OCI-LY1 (cell line): ENCODE measurements around the gene HEBP2.

Experiments
- EZH2 ChIP-seq: fragments of 200-600 bp; sonication (generic), shearing (Covaris generic); IDR thresholded peaks from 2 replicates; pipeline ENCODE4 v1.8.0; 2017; ENCODE audit warnings: borderline replicate concordance, mixed run types, mild to moderate bottlenecking, antibody characterized with exemption, low read length, moderate library complexity, mixed read lengths
- TF ChIP-seq, protein P1 (sequence below): fragments of 200-600 bp; sonication (generic), shearing (Covaris generic); IDR thresholded peaks from 2 replicates; pipeline ENCODE4 v1.5.1; 2017; ENCODE audit warnings: mild to moderate bottlenecking, antibody characterized with exemption, low read length, moderate library complexity, mixed read lengths

DNA sequence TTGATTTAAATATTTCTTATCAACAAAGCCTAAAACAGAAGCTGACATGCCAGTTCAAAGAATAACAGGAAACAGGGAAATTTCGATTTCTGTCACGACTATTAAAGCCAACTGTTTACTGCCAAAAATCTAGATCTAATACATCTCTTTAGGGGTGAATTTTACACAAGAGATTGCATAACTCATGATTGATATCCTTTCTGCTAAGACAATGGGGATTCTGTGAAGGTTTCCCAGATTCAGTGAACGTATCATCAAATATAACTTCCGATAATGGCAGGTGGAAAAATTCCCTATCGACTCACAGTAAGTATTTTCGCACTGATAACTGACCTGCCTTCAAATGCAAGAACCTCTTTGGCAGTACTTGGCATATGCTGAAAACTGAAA, 52.4 kb downstream of the HEBP2 start:
- TF ChIP-seq, protein P1, sequence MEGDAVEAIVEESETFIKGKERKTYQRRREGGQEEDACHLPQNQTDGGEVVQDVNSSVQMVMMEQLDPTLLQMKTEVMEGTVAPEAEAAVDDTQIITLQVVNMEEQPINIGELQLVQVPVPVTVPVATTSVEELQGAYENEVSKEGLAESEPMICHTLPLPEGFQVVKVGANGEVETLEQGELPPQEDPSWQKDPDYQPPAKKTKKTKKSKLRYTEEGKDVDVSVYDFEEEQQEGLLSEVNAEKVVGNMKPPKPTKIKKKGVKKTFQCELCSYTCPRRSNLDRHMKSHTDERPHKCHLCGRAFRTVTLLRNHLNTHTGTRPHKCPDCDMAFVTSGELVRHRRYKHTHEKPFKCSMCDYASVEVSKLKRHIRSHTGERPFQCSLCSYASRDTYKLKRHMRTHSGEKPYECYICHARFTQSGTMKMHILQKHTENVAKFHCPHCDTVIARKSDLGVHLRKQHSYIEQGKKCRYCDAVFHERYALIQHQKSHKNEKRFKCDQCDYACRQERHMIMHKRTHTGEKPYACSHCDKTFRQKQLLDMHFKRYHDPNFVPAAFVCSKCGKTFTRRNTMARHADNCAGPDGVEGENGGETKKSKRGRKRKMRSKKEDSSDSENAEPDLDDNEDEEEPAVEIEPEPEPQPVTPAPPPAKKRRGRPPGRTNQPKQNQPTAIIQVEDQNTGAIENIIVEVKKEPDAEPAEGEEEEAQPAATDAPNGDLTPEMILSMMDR, result no peak
- TF ChIP-seq EZH2, result no peak
